ENCODE data around the gene RPS24. TPM values are rescaled to one million over a fixed set of nuclear protein-coding genes. Genes with fewer than 3 reads are reported as not detected.
A peak's percentile ranks its signal among the peaks of the same experiment; 100 is the strongest.
"Not testable (repeated sequence)": the region's sequence is repeated elsewhere in the genome, so short reads cannot be mapped to it uniquely, and the experiment has no call there.

RPS24 gene
- total and polyA plus RNA-seq, 9 of the 15 experiments (the other 6 are each of a cell fraction or from before 2014, with no cell fraction given) = 1,947 to 7,307 (median 5,944) TPM

DNA sequence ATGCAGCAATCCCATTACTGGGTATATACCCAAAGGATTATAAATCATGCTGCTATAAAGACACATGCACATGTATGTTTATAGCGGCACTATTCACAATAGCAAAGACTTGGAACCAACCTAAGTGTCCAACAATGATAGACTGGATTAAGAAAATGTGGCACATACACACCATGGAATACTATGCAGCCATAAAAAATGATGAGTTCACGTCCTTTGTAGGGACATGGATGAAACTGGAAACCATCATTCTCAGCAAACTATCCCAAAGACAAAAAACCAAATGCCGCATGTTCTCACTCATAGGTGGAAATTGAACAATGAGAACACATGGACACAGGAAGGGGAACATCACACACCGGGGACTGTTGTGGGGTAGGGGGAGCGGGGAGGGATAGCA lies 34.9 kb upstream of the RPS24 start:
- WGBS (ENCODE audit: insufficient coverage, low coverage, missing lambda C conversion rate) = 92% methylated on average over 4 of the region's 5 CpGs
- H3K27me3 ChIP-seq (ENCODE audit: control insufficient read depth in 2 of 2, insufficient read depth in 2 of 2, low read length in 2 of 2); BruUV-seq (replicated peaks); FAIRE-seq; H3K9me1 ChIP-seq (ENCODE audit: control insufficient read depth, insufficient read depth, low read length); H4K20me1 ChIP-seq (replicated peaks; ENCODE audit: control insufficient read depth, insufficient read depth, low read length); ATAC-seq; H3K9me3 ChIP-seq (replicated peaks; ENCODE audit: control insufficient read depth, insufficient read depth, low read depth, low read length); H3K4me1 ChIP-seq (replicated peaks in 1 of 2; ENCODE audit: control insufficient read depth in 2 of 2, insufficient read depth in 2 of 2, low read length in 2 of 2); H2AFZ ChIP-seq (ENCODE audit: low read depth, low read length); H3K27ac ChIP-seq (ENCODE audit: extremely low read depth, low read depth, low read length); H3K4me2 ChIP-seq (ENCODE audit: insufficient read depth, low read length); intact Hi-C loops (cut with micrococcal nuclease); H3K9ac ChIP-seq (ENCODE audit: insufficient read depth in 1 of 2, low read depth in 2 of 2, low read length in 2 of 2); H3K4me3 ChIP-seq; in situ Hi-C loops (cut with MboI); H3K79me2 ChIP-seq (ENCODE audit: control insufficient read depth, insufficient read depth, low read length); POLR2A ChIA-PET; CTCF ChIA-PET (ENCODE audit: low intra/inter-chr PET ratio); DNase-seq (ENCODE audit: extremely low read depth in 1 of 4, low spot score in 3 of 4): not testable (repeated sequence)
- H3K36me3 ChIP-seq (ENCODE audit: control insufficient read depth, insufficient read depth, low read length) = peaks cover 53% of the 10 kb centered on the region
- peak; percentile 26 for TF ChIP-seq ZNF146 (CRISPR knock-in tag; IDR thresholded peaks at IDR 0.05; ENCODE audit: unreplicated experiment)

- FAIRE-seq (no peak), ATAC-seq (no peak), DNase-seq (ENCODE audit: extremely low read depth in 1 of 4, low spot score in 3 of 4) (no peak)
- Histone ChIP-seq H3K4me3 (no peak overlapping the region), H3K36me3 (ENCODE audit: control insufficient read depth, insufficient read depth, low read length) (peaks cover 61% of the 10 kb centered on the region), H3K4me1 (replicated peaks in 1 of 2; ENCODE audit: control insufficient read depth in 2 of 2, insufficient read depth in 2 of 2, low read length in 2 of 2) (0 out of 5 replicates have a peak, but pooled peaks cover 0 to 3% of the 10 kb centered on the region in 2 experiments), H3K27me3 (ENCODE audit: control insufficient read depth in 2 of 2, insufficient read depth in 2 of 2, low read length in 2 of 2) (no peaks in the 10 kb centered on the region), H2AFZ (ENCODE audit: low read depth, low read length) (no peak overlapping the region), H3K4me2 (ENCODE audit: insufficient read depth, low read length) (no peak overlapping the region), H3K9me3 (replicated peaks; ENCODE audit: control insufficient read depth, insufficient read depth, low read depth, low read length) (no peaks in the 10 kb centered on the region), H3K27ac (ENCODE audit: extremely low read depth, low read depth, low read length) (no peak overlapping the region), H3K9ac (ENCODE audit: insufficient read depth in 1 of 2, low read depth in 2 of 2, low read length in 2 of 2) (no peak overlapping the region), H3K9me1 (ENCODE audit: control insufficient read depth, insufficient read depth, low read length) (no peaks in the 10 kb centered on the region), H3K79me2 (ENCODE audit: control insufficient read depth, insufficient read depth, low read length) (no peaks in the 10 kb centered on the region), H4K20me1 (replicated peaks; ENCODE audit: control insufficient read depth, insufficient read depth, low read length) (no peaks in the 10 kb centered on the region)
- CTCF ChIA-PET (ENCODE audit: low intra/inter-chr PET ratio) = no interaction called here
- TF ChIP-seq JUNB (CRISPR knock-in tag; conservative IDR thresholded peaks at IDR 0.05) (no peak), MED1 (CRISPR knock-in tag; IDR thresholded peaks at IDR 0.05; ENCODE audit: borderline replicate concordance) (no peak), NFE2 (IDR thresholded peaks at IDR 0.05; ENCODE audit: low read depth) (no peak), NR1H2 (CRISPR knock-in tag; IDR thresholded peaks at IDR 0.05) (no peak), NFXL1 (CRISPR knock-in tag; IDR thresholded peaks at IDR 0.05) (no peak), THAP7 (CRISPR knock-in tag; IDR thresholded peaks at IDR 0.05) (no peak), EZH2 (IDR thresholded peaks at IDR 0.05; ENCODE audit: borderline replicate concordance, low read depth, low read length) (no peak), POU5F1 (IDR thresholded peaks at IDR 0.05; ENCODE audit: borderline replicate concordance, low read depth, low read length, partially characterized antibody) (no peak), ZNF79 (CRISPR knock-in tag; IDR thresholded peaks at IDR 0.05; ENCODE audit: low read depth) (no peak), ZNF77 (CRISPR knock-in tag; IDR thresholded peaks at IDR 0.05) (no peak), ARID3B (CRISPR knock-in tag; IDR thresholded peaks at IDR 0.05; ENCODE audit: borderline replicate concordance) (no peak), E4F1 (CRISPR knock-in tag; IDR thresholded peaks at IDR 0.05; ENCODE audit: borderline replicate concordance) (no peak)
- in situ Hi-C loops (cut with MboI) (no loop called here), intact Hi-C loops (cut with micrococcal nuclease) (no loop called here)
- BruUV-seq (replicated peaks) = no TSS peak
- POLR2A ChIA-PET = interaction anchor here (1.3 kb wide), 1 partner anchor 110 kb away, joined by 3 read pairs; no protein-coding TSS in a partner anchor
These were observed 33.5 kb upstream of the RPS24 start for GRCh38 chr10:78000206-78000605.

Measured in K562 (cell line).